HUES64 (cell line): Measurements from ENCODE around the gene USP17L15. TPM values are rescaled to one million over a fixed set of nuclear protein-coding genes. Genes with fewer than 3 reads are reported as not detected.
"Not testable (repeated sequence)": the region's sequence is repeated elsewhere in the genome, so short reads cannot be mapped to it uniquely, and the experiment has no call there.

Experiments used
- H3K27ac ChIP-seq: 2 replicates; pipeline ENCODE4 v1.7.0; 2013; ENCODE audit warnings: low read depth, low read length, inconsistent platforms
- H3K27me3 ChIP-seq: 2 replicates; pipeline ENCODE4 v1.6.1; 2013; ENCODE audit warnings: mild to moderate bottlenecking, low read length; ENCODE audit not compliant: insufficient read depth
- H3K36me3 ChIP-seq: 2 replicates; pipeline ENCODE4 v1.6.1; 2013; ENCODE audit warnings: mild to moderate bottlenecking, low read length; ENCODE audit not compliant: insufficient read depth
- H3K4me1 ChIP-seq: 2 replicates; pipeline ENCODE4 v1.6.1; 2013; ENCODE audit warnings: mild to moderate bottlenecking, low read length, moderate library complexity; ENCODE audit not compliant: insufficient read depth
- H3K4me3 ChIP-seq: 2 replicates; pipeline ENCODE4 v1.5.1; 2013; ENCODE audit warnings: mild to moderate bottlenecking, low read length, moderate library complexity
- H3K9ac ChIP-seq: 2 replicates; pipeline ENCODE4 v1.6.1; 2013; ENCODE audit warnings: mild to moderate bottlenecking, low read depth, low read length
- H3K9me3 ChIP-seq: 2 replicates; pipeline ENCODE4 v1.6.1; 2013; ENCODE audit warnings: low read depth, low read length; ENCODE audit not compliant: insufficient read depth
- WGBS: fragments of 150-250, 120-280 bp; methylation state at CpG from one replicate; pipeline ENCODE4 v1.1.7; 2013; ENCODE audit warnings: missing lambda C conversion rate; 5-methylcytosine and 5-hydroxymethylcytosine counted together
- polyA plus RNA-seq, 2 experiments: library from polyadenylated mRNA; stranded (reverse); fragments of 50-300 nt; gene quantifications; one replicate each; pipeline ENCODE4 v1.2.3, GENCODE V29; 2013

USP17L15 gene, protein sequence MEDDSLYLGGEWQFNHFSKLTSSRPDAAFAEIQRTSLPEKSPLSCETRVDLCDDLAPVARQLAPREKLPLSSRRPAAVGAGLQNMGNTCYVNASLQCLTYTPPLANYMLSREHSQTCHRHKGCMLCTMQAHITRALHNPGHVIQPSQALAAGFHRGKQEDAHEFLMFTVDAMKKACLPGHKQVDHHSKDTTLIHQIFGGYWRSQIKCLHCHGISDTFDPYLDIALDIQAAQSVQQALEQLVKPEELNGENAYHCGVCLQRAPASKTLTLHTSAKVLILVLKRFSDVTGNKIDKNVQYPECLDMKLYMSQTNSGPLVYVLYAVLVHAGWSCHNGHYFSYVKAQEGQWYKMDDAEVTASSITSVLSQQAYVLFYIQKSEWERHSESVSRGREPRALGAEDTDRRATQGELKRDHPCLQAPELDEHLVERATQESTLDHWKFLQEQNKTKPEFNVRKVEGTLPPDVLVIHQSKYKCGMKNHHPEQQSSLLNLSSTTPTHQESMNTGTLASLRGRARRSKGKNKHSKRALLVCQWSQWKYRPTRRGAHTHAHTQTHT
- not detected for polyA plus RNA-seq (2013, experiment 1 of 2)
- not detected for polyA plus RNA-seq (2013, experiment 2 of 2)

DNA sequence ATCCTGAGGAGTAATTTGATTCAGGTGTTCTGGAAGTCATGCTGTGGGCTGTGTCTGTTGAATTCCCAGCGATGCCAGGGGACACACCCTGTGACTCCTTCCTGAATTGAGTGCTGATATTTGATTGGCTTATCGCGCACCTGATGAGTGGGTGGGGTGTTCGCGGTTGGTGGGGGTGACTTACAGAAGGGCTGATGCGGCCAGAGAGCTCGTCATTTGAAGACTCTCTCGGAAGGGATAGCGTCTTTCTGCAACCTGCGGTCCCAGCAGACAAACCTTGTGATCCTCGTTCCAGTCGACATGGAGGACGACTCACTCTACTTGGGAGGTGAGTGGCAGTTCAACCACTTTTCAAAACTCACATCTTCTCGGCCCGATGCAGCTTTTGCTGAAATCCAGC is at the start of gene USP17L15:
Gene USP17L15 (plus strand): TSS at position 301 of the 400 bp plus-strand sequence. CDS start 0 bp downstream, at position 301.
- WGBS = no CpG with 5 or more reads among the region's 15 CpGs
- not testable (repeated sequence) for H3K9ac ChIP-seq, H3K9me3 ChIP-seq, H3K4me1 ChIP-seq, H3K27me3 ChIP-seq, H3K36me3 ChIP-seq, H3K4me3 ChIP-seq, H3K27ac ChIP-seq

- H3K27ac ChIP-seq, H3K27me3 ChIP-seq, H3K36me3 ChIP-seq, H3K4me1 ChIP-seq, H3K9me3 ChIP-seq, H3K4me3 ChIP-seq, H3K9ac ChIP-seq: not testable (repeated sequence)
- WGBS = no CpG with 5 or more reads among the region's 13 CpGs
Measured at GRCh38 chr4:9210357-9210756, 23.8 kb upstream of the USP17L15 start, which contains the start of gene USP17L10. Gene USP17L10, plus strand, starts transcription at chr4:9210657. Its CDS starts 0 bp downstream, at chr4:9210657.

- not testable (repeated sequence) for H3K27me3 ChIP-seq, H3K4me1 ChIP-seq, H3K36me3 ChIP-seq, H3K9ac ChIP-seq, H3K9me3 ChIP-seq, H3K27ac ChIP-seq, H3K4me3 ChIP-seq
- WGBS = 90% methylated on average over 5 of the region's 14 CpGs
Measured at GRCh38 chr4:9214701-9215100, 19.5 kb upstream of the USP17L15 start.

DNA sequence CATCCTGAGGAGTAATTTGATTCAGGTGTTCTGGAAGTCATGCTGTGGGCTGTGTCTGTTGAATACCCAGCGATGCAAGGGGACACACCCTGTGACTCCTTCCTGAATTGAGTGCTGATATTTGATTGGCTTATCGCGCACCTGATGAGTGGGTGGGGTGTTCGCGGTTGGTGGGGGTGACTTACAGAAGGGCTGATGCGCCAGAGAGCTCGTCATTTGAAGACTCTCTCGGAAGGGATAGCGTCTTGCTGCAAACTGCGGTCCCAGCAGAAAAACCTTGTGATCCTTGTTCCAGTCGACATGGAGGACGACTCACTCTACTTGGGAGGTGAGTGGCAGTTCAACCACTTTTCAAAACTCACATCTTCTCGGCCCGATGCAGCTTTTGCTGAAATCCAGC is 19.1 kb upstream of the USP17L15 start, which contains the start of gene USP17L11:
Gene USP17L11 (plus strand): TSS at position 301 of the 400 bp plus-strand sequence. CDS start 0 bp downstream, at position 301.
- H3K9ac ChIP-seq, H3K27me3 ChIP-seq, H3K4me1 ChIP-seq, H3K27ac ChIP-seq, H3K36me3 ChIP-seq, H3K4me3 ChIP-seq, H3K9me3 ChIP-seq: not testable (repeated sequence)
- no CpG with 5 or more reads among the region's 14 CpGs for WGBS

- H3K36me3 ChIP-seq, H3K4me1 ChIP-seq, H3K9me3 ChIP-seq, H3K27me3 ChIP-seq, H3K9ac ChIP-seq, H3K4me3 ChIP-seq, H3K27ac ChIP-seq: not testable (repeated sequence)
- no CpG with 5 or more reads among the region's 13 CpGs for WGBS
Measured at GRCh38 chr4:9219852-9220251, 14.3 kb upstream of the USP17L15 start, which contains the start of gene USP17L12. Gene USP17L12, plus strand, starts transcription at chr4:9220152. Its CDS starts 0 bp downstream, at chr4:9220152.

- not testable (repeated sequence) for H3K27me3 ChIP-seq, H3K36me3 ChIP-seq, H3K27ac ChIP-seq, H3K4me1 ChIP-seq, H3K4me3 ChIP-seq, H3K9ac ChIP-seq, H3K9me3 ChIP-seq
- no CpG with 5 or more reads among the region's 14 CpGs for WGBS
Measured at GRCh38 chr4:9224596-9224995, 9.6 kb upstream of the USP17L15 start, which contains the start of gene USP17L13. Gene USP17L13, plus strand, starts transcription at chr4:9224896. Its CDS starts 0 bp downstream, at chr4:9224896.

GRCh38 chr4:9230249-9230648 is 3.9 kb upstream of the USP17L15 start:
- H3K27me3 ChIP-seq, H3K9me3 ChIP-seq, H3K4me1 ChIP-seq: not testable (repeated sequence)

DNA sequence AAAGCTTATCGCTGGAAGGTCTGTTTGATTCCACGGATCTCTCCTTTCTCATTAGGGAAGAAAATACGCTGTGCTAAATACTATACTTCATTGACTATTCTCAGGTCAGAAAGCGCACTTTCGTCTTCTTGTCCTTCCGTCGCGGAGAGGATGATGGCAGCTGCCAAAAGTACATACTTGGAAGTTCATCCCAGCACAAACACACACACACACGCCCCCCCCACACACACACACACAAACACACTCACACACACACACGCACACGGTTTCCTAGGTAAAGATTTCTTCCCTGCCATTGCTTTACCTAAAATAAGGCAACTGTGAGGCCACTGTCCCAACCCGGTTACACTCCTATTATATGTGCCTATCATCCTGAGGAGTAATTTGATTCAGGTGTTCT is 4.3 kb downstream of the USP17L15 start:
- not testable (repeated sequence) for H3K4me3 ChIP-seq, H3K27ac ChIP-seq, H3K9me3 ChIP-seq, H3K9ac ChIP-seq, H3K27me3 ChIP-seq, H3K36me3 ChIP-seq, H3K4me1 ChIP-seq
- WGBS = no CpG with 5 or more reads among the region's 12 CpGs

More at GRCh38 chr4:9230249-9230648, 3.9 kb upstream of the USP17L15 start:
- not testable (repeated sequence) for H3K27ac ChIP-seq, H3K9ac ChIP-seq, H3K36me3 ChIP-seq, H3K4me3 ChIP-seq
- 92% methylated on average over 4 of the region's 8 CpGs for WGBS

GRCh38 chr4:9243579-9243978 is 9.4 kb downstream of the USP17L15 start, which contains the start of gene USP17L17:
Gene USP17L17, plus strand, starts transcription at chr4:9243879. Its CDS starts 0 bp downstream, at chr4:9243879.
- not testable (repeated sequence) for H3K9me3 ChIP-seq, H3K27me3 ChIP-seq, H3K9ac ChIP-seq, H3K36me3 ChIP-seq, H3K4me1 ChIP-seq, H3K27ac ChIP-seq, H3K4me3 ChIP-seq
- WGBS = no CpG with 5 or more reads among the region's 14 CpGs

- not testable (repeated sequence) for H3K27ac ChIP-seq, H3K36me3 ChIP-seq, H3K9ac ChIP-seq, H3K4me1 ChIP-seq, H3K27me3 ChIP-seq, H3K9me3 ChIP-seq, H3K4me3 ChIP-seq
- 79% methylated on average over 9 of the region's 26 CpGs for WGBS
Measured at GRCh38 chr4:9247953-9248680, 13.9 kb downstream of the USP17L15 start, which contains the start of gene USP17L18. Gene USP17L18, plus strand, starts transcription at chr4:9248630. Its CDS starts 0 bp downstream, at chr4:9248630.

DNA sequence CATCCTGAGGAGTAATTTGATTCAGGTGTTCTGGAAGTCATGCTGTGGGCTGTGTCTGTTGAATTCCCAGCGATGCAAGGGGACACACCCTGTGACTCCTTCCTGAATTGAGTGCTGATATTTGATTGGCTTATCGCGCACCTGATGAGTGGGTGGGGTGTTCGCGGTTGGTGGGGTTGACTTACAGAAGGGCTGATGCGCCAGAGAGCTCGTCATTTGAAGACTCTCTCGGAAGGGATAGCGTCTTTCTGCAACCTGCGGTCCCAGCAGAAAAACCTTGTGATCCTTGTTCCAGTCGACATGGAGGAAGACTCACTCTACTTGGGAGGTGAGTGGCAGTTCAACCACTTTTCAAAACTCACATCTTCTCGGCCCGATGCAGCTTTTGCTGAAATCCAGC is 18.9 kb downstream of the USP17L15 start, which contains the start of gene USP17L19:
Gene USP17L19 (plus strand): TSS at position 301 of the 400 bp plus-strand sequence. CDS start 0 bp downstream, at position 301.
- H3K27me3 ChIP-seq, H3K9me3 ChIP-seq, H3K36me3 ChIP-seq, H3K9ac ChIP-seq, H3K27ac ChIP-seq, H3K4me3 ChIP-seq, H3K4me1 ChIP-seq: not testable (repeated sequence)
- WGBS = no CpG with 5 or more reads among the region's 13 CpGs
